T1000 (cell line): ENCODE data around the gene ALK.
"Not testable (repeated sequence)": the region's sequence is repeated elsewhere in the genome, so short reads cannot be mapped to it uniquely, and the experiment has no call there.

Source experiments
- DNase-seq: peaks from one replicate; lab custom pipeline; 2025; ENCODE audit warnings: mixed read lengths; lab: John Stamatoyannopoulos, UW

ALK gene

GRCh38 chr2:29276151-29276550, 645.2 kb downstream of the ALK start:
- DNase-seq: no peak

- DNase-seq: no peak
Observed at GRCh38 chr2:29275186-29275585, 646.2 kb downstream of the ALK start.

GRCh38 chr2:29273685-29274611, 647.4 kb downstream of the ALK start:
- no peak for DNase-seq

GRCh38 chr2:29273004-29273684, 648.2 kb downstream of the ALK start:
- DNase-seq: no peak

- no peak for DNase-seq
Observed at GRCh38 chr2:29272311-29272710, 649.1 kb downstream of the ALK start.

- DNase-seq: no peak
Observed at GRCh38 chr2:29270701-29271121, 650.7 kb downstream of the ALK start.

- DNase-seq: no peak
Observed at GRCh38 chr2:29269765-29270109, 651.6 kb downstream of the ALK start.

- no peak for DNase-seq
Observed at GRCh38 chr2:29269095-29269764, 652.2 kb downstream of the ALK start.

GRCh38 chr2:29267720-29268119, 653.7 kb downstream of the ALK start:
- no peak for DNase-seq

GRCh38 chr2:29263886-29264285, 657.5 kb downstream of the ALK start:
- DNase-seq: no peak

- DNase-seq: no peak
Observed at GRCh38 chr2:29262681-29263260, 658.6 kb downstream of the ALK start.

GRCh38 chr2:29261003-29261402, 660.4 kb downstream of the ALK start:
- DNase-seq: no peak

- no peak for DNase-seq
Observed at GRCh38 chr2:29260142-29260772, 661.1 kb downstream of the ALK start.

GRCh38 chr2:29259221-29259620, 662.2 kb downstream of the ALK start:
- no peak for DNase-seq

GRCh38 chr2:29255004-29255403, 666.4 kb downstream of the ALK start:
- no peak for DNase-seq

- not testable (repeated sequence) for DNase-seq
Observed at GRCh38 chr2:29253495-29254275, 667.7 kb downstream of the ALK start.

GRCh38 chr2:29253026-29253425, 668.4 kb downstream of the ALK start:
- no peak for DNase-seq

- DNase-seq: no peak
Observed at GRCh38 chr2:29251406-29251805, 670.0 kb downstream of the ALK start.

GRCh38 chr2:29250977-29251376, 670.4 kb downstream of the ALK start:
- no peak for DNase-seq

GRCh38 chr2:29249666-29250253, 671.6 kb downstream of the ALK start:
- no peak for DNase-seq
